ENCODE data around the gene TGOLN2. TPM values are rescaled to one million over a fixed set of nuclear protein-coding genes. Genes with fewer than 3 reads are reported as not detected.
A peak's percentile ranks its signal among the peaks of the same experiment; 100 is the strongest.

TGOLN2 gene
- total RNA-seq, 4 donors from 2014 or later = 115 to 153 (median 124) TPM

- peak; percentile 19 for ATAC-seq
- no peaks in the 10 kb centered on the region for H3K36me3 ChIP-seq
- WGBS, 2 donors (ENCODE audit: low coverage in 1 of 2) = 34 to 66% methylated on average over 8 to 13 of the region's 14 CpGs
- TF ChIP-seq EP300 (IDR thresholded peaks at IDR 0.05) = no peak
- TF ChIP-seq POLR2A (IDR thresholded peaks at IDR 0.05) = no peak
- no peak for TF ChIP-seq CTCF (IDR thresholded peaks at IDR 0.05)
- no peak for TF ChIP-seq POLR2AphosphoS5 (IDR thresholded peaks at IDR 0.05)
- peak overlapping the region in 1 of 2 donors; percentile 40 for H3K4me3 ChIP-seq
- H3K4me1 ChIP-seq = peaks cover 0 to 67% (median 30%) of the 10 kb centered on the region in 3 donors
- no peaks in the 10 kb centered on the region for H3K27me3 ChIP-seq
- peak overlapping the region; percentile 6 to 80 (median 75) for H3K27ac ChIP-seq
- H3K9me3 ChIP-seq = no peaks in the 10 kb centered on the region
These were observed 51.1 kb downstream of the TGOLN2 start for GRCh38 chr2:85276571-85277118.

- peak overlapping the region; percentile 6 to 80 (median 75) for H3K27ac ChIP-seq
- no peak for TF ChIP-seq CTCF (IDR thresholded peaks at IDR 0.05)
- TF ChIP-seq POLR2AphosphoS5 (IDR thresholded peaks at IDR 0.05) = no peak
- TF ChIP-seq POLR2A (IDR thresholded peaks at IDR 0.05) = no peak
- no peak for TF ChIP-seq EP300 (IDR thresholded peaks at IDR 0.05)
- peaks cover 0 to 68% (median 30%) of the 10 kb centered on the region in 3 donors for H3K4me1 ChIP-seq
- H3K36me3 ChIP-seq = no peaks in the 10 kb centered on the region
- H3K27me3 ChIP-seq = no peaks in the 10 kb centered on the region
- ATAC-seq = no peak
- H3K9me3 ChIP-seq = no peaks in the 10 kb centered on the region
- peak overlapping the region; percentile 13 to 40 for H3K4me3 ChIP-seq
- WGBS, 2 donors (ENCODE audit: low coverage in 1 of 2) = 24 to 38% methylated on average over 9 of the region's 9 CpGs
These were observed 51.7 kb downstream of the TGOLN2 start for GRCh38 chr2:85275984-85276540.

- H3K27me3 ChIP-seq = no peaks in the 10 kb centered on the region
- H3K4me3 ChIP-seq = no peak overlapping the region
- H3K4me1 ChIP-seq = peaks cover 0 to 74% (median 37%) of the 10 kb centered on the region in 3 donors
- ATAC-seq = peak; percentile 41
- 27 to 45% methylated on average over 7 to 10 of the region's 21 CpGs for WGBS, 2 donors (ENCODE audit: low coverage in 1 of 2)
- H3K36me3 ChIP-seq = no peaks in the 10 kb centered on the region
- peak overlapping the region in 3 of 4 donors; percentile 51 to 80 (median 73) for H3K27ac ChIP-seq
- no peaks in the 10 kb centered on the region for H3K9me3 ChIP-seq
- TF ChIP-seq EP300 (IDR thresholded peaks at IDR 0.05) = no peak
- TF ChIP-seq POLR2AphosphoS5 (IDR thresholded peaks at IDR 0.05) = peak; percentile 82
- no peak for TF ChIP-seq CTCF (IDR thresholded peaks at IDR 0.05)
These were observed 53.8 kb downstream of the TGOLN2 start for GRCh38 chr2:85273738-85274731.

- TF ChIP-seq EP300 (IDR thresholded peaks at IDR 0.05) (no peak), POLR2AphosphoS5 (IDR thresholded peaks at IDR 0.05) (no peak)
- Histone ChIP-seq H3K27me3 (no peaks in the 10 kb centered on the region), H3K4me3 (no peak overlapping the region), H3K4me1 (peaks cover 0 to 57% (median 21%) of the 10 kb centered on the region in 3 donors), H3K9me3 (no peaks in the 10 kb centered on the region), H3K27ac (no peak overlapping the region), H3K36me3 (no peaks in the 10 kb centered on the region)
- no peak for ATAC-seq
- 50 to 91% methylated on average over 2 to 5 of the region's 6 CpGs for WGBS, 2 donors (ENCODE audit: low coverage in 1 of 2)
These were observed 55.4 kb downstream of the TGOLN2 start for GRCh38 chr2:85272357-85272756.

- no peak for ATAC-seq
- Histone ChIP-seq H3K27me3 (no peaks in the 10 kb centered on the region), H3K27ac (peak overlapping the region in 3 of 4 donors; percentile 59 to 67 (median 66)), H3K36me3 (no peaks in the 10 kb centered on the region), H3K9me3 (no peaks in the 10 kb centered on the region), H3K4me1 (peaks cover 0 to 53% (median 25%) of the 10 kb centered on the region in 3 donors), H3K4me3 (no peak overlapping the region)
- WGBS, 2 donors (ENCODE audit: low coverage in 1 of 2) = 39 to 86% methylated on average over 1 to 4 of the region's 6 CpGs
- TF ChIP-seq CTCF (IDR thresholded peaks at IDR 0.05) = no peak
- TF ChIP-seq POLR2AphosphoS5 (IDR thresholded peaks at IDR 0.05) = no peak
- TF ChIP-seq POLR2A (IDR thresholded peaks at IDR 0.05) = no peak
- no peak for TF ChIP-seq EP300 (IDR thresholded peaks at IDR 0.05)
These were observed 57.8 kb downstream of the TGOLN2 start for GRCh38 chr2:85269959-85270358.

Data from gastroesophageal sphincter (tissue), 4 donors.